C4-2B (cell line): ENCODE measurements around the gene CEP135.

Source experiments
- CTCF ChIP-seq: fragments of 450-650 bp; conservative IDR thresholded peaks from 2 replicates; pipeline ENCODE4 v1.5.1; 2017; ENCODE audit warnings: mild to moderate bottlenecking
- ZFX ChIP-seq: fragments of 450-650 bp; IDR thresholded peaks from 2 replicates; pipeline ENCODE4 v1.6.1; 2017

GRCh38 chr4:56040842-56041241 lies 92.1 kb downstream of the CEP135 start:
- TF ChIP-seq CTCF (no peak), ZFX (no peak)
